Measurements from ENCODE around the gene KEAP1. TPM values are rescaled to one million over a fixed set of nuclear protein-coding genes. Genes with fewer than 3 reads are reported as not detected.

Gene KEAP1
- total and polyA plus RNA-seq, 9 of the 15 experiments (the other 6 are each of a cell fraction or from before 2014, with no cell fraction given): 2.1 to 95.6 (median 64.3) TPM

DNA sequence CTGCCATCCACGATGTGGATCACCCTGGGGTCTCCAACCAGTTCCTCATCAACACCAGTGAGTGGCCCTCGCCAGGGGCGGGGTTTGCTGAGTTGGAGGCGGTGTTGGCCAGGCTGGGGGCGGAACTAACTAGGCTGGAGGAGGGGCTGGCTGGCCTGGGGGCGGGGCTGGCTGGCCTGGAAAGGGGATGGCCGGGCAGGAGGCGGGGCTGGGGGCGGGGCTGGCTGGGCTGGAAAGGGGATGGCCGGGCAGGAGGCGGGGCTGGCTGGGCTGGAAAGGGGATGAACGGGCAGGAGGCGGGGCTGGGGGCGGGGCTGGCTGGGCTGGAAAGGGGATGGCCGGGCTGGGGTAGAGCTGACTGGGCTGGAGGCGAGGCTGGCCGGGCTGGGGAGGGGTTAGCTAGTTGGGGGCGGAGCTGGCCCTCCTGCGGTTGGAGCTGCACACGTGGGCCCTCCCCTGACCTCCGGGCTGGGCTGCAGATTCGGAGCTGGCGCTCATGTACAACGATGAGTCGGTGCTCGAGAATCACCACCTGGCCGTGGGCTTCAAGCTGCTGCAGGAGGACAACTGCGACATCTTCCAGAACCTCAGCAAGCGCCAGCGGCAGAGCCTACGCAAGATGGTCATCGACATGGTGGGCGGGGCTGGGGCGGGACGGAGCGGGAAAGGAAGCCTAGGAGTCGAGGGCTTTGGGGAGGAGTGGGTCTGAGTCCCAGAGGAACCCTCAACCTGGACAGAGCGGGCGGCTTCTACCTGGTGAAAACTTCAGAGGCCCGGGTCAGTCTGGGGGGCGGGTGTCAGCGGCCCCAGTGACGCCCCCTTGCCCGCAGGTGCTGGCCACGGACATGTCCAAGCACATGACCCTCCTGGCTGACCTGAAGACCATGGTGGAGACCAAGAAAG is 41.9 kb downstream of the KEAP1 start (continued):
- TF ChIP-seq, protein P1, sequence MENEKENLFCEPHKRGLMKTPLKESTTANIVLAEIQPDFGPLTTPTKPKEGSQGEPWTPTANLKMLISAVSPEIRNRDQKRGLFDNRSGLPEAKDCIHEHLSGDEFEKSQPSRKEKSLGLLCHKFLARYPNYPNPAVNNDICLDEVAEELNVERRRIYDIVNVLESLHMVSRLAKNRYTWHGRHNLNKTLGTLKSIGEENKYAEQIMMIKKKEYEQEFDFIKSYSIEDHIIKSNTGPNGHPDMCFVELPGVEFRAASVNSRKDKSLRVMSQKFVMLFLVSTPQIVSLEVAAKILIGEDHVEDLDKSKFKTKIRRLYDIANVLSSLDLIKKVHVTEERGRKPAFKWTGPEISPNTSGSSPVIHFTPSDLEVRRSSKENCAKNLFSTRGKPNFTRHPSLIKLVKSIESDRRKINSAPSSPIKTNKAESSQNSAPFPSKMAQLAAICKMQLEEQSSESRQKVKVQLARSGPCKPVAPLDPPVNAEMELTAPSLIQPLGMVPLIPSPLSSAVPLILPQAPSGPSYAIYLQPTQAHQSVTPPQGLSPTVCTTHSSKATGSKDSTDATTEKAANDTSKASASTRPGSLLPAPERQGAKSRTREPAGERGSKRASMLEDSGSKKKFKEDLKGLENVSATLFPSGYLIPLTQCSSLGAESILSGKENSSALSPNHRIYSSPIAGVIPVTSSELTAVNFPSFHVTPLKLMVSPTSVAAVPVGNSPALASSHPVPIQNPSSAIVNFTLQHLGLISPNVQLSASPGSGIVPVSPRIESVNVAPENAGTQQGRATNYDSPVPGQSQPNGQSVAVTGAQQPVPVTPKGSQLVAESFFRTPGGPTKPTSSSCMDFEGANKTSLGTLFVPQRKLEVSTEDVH (IDR thresholded peaks at IDR 0.05; ENCODE audit: low read depth, partially characterized antibody): no peak
- TF ChIP-seq, protein P2, sequence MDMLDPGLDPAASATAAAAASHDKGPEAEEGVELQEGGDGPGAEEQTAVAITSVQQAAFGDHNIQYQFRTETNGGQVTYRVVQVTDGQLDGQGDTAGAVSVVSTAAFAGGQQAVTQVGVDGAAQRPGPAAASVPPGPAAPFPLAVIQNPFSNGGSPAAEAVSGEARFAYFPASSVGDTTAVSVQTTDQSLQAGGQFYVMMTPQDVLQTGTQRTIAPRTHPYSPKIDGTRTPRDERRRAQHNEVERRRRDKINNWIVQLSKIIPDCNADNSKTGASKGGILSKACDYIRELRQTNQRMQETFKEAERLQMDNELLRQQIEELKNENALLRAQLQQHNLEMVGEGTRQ (CRISPR knock-in tag; IDR thresholded peaks at IDR 0.05): peak; percentile 82
- TF ChIP-seq, protein P3, sequence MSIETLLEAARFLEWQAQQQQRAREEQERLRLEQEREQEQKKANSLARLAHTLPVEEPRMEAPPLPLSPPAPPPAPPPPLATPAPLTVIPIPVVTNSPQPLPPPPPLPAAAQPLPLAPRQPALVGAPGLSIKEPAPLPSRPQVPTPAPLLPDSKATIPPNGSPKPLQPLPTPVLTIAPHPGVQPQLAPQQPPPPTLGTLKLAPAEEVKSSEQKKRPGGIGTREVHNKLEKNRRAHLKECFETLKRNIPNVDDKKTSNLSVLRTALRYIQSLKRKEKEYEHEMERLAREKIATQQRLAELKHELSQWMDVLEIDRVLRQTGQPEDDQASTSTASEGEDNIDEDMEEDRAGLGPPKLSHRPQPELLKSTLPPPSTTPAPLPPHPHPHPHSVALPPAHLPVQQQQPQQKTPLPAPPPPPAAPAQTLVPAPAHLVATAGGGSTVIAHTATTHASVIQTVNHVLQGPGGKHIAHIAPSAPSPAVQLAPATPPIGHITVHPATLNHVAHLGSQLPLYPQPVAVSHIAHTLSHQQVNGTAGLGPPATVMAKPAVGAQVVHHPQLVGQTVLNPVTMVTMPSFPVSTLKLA (conservative IDR thresholded peaks at IDR 0.05): peak; percentile 79 to 93
- TF ChIP-seq BHLHE40 (IDR thresholded peaks at IDR 0.05; ENCODE audit: low read length) (peak; percentile 46), ESRRA (IDR thresholded peaks at IDR 0.05; ENCODE audit: borderline replicate concordance, low read depth) (peak; percentile 32; the same call in 1 of the 2 replicates), EGR1 (conservative IDR thresholded peaks at IDR 0.05) (peak; percentile 27; the same call in 1 of the 2 replicates), ZBTB17 (CRISPR knock-in tag; IDR thresholded peaks at IDR 0.05) (0 out of 2 replicates have a peak, but pooled peaks have one; percentile 34), L3MBTL2 (IDR thresholded peaks at IDR 0.05) (peak; percentile 79)
- TF ChIP-seq, protein P4, sequence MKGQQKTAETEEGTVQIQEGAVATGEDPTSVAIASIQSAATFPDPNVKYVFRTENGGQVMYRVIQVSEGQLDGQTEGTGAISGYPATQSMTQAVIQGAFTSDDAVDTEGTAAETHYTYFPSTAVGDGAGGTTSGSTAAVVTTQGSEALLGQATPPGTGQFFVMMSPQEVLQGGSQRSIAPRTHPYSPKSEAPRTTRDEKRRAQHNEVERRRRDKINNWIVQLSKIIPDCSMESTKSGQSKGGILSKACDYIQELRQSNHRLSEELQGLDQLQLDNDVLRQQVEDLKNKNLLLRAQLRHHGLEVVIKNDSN (CRISPR knock-in tag; IDR thresholded peaks at IDR 0.05): peak; percentile 87
- TF ChIP-seq, protein P5, sequence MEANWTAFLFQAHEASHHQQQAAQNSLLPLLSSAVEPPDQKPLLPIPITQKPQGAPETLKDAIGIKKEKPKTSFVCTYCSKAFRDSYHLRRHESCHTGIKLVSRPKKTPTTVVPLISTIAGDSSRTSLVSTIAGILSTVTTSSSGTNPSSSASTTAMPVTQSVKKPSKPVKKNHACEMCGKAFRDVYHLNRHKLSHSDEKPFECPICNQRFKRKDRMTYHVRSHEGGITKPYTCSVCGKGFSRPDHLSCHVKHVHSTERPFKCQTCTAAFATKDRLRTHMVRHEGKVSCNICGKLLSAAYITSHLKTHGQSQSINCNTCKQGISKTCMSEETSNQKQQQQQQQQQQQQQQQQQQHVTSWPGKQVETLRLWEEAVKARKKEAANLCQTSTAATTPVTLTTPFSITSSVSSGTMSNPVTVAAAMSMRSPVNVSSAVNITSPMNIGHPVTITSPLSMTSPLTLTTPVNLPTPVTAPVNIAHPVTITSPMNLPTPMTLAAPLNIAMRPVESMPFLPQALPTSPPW (CRISPR knock-in tag; IDR thresholded peaks at IDR 0.05): peak; percentile 74

All from K562 (cell line).